Measurements from ENCODE around the gene USP53. TPM values are rescaled to one million over a fixed set of nuclear protein-coding genes. Genes with fewer than 3 reads are reported as not detected.

USP53 gene
- total and polyA plus RNA-seq, 9 of the 15 experiments (the other 6 are each of a cell fraction or from before 2014, with no cell fraction given): 2.9 to 9.6 (median 8.3) TPM

GRCh38 chr4:119212234-119212963, at the start of gene USP53 (continued):
- TF ChIP-seq, protein P1, sequence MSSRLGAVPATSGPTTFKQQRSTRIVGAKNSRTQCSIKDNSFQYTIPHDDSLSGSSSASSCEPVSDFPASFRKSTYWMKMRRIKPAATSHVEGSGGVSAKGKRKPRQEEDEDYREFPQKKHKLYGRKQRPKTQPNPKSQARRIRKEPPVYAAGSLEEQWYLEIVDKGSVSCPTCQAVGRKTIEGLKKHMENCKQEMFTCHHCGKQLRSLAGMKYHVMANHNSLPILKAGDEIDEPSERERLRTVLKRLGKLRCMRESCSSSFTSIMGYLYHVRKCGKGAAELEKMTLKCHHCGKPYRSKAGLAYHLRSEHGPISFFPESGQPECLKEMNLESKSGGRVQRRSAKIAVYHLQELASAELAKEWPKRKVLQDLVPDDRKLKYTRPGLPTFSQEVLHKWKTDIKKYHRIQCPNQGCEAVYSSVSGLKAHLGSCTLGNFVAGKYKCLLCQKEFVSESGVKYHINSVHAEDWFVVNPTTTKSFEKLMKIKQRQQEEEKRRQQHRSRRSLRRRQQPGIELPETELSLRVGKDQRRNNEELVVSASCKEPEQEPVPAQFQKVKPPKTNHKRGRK (tag; IDR thresholded peaks at IDR 0.05): no peak
- TF ChIP-seq HNRNPH1 (optimal IDR thresholded peaks at IDR 0.05; ENCODE audit: low read depth, low read length) (no peak), TCF7 (IDR thresholded peaks at IDR 0.05; ENCODE audit: borderline replicate concordance) (no peak), CREB3L1 (IDR thresholded peaks at IDR 0.05; ENCODE audit: borderline replicate concordance, low read depth) (peak; percentile 69; the same call in 1 of the 2 replicates), BMI1 (IDR thresholded peaks at IDR 0.05; ENCODE audit: low read length) (no peak), EP300 (IDR thresholded peaks at IDR 0.05; ENCODE audit: low read length) (no peak), KDM5B (IDR thresholded peaks at IDR 0.05; ENCODE audit: insufficient replicate concordance, low read depth, low read length) (peak; percentile 97), RBBP5 (IDR thresholded peaks at IDR 0.05; ENCODE audit: borderline replicate concordance, insufficient read depth, low read length, poor library complexity, severe bottlenecking) (peak; percentile 7), GTF2F1 (IDR thresholded peaks at IDR 0.05; ENCODE audit: low read depth, low read length) (no peak), ZNF77 (CRISPR knock-in tag; IDR thresholded peaks at IDR 0.05) (no peak), ZNF79 (CRISPR knock-in tag; IDR thresholded peaks at IDR 0.05; ENCODE audit: low read depth) (no peak), BCL6 (CRISPR knock-in tag; IDR thresholded peaks at IDR 0.05) (no peak), THAP12 (CRISPR knock-in tag; IDR thresholded peaks at IDR 0.05) (peak; percentile 59; the same call in 1 of the 2 replicates), ZFP36 (IDR thresholded peaks at IDR 0.05; ENCODE audit: low read depth, low read length, partially characterized antibody) (no peak), NR2C1 (IDR thresholded peaks at IDR 0.05) (no peak), NR2C1 (tag; IDR thresholded peaks at IDR 0.05) (peak; percentile 59), WHSC1 (IDR thresholded peaks at IDR 0.05; ENCODE audit: low read length) (no peak), SLC30A9 (CRISPR knock-in tag; IDR thresholded peaks at IDR 0.05) (no peak)
- TF ChIP-seq, protein P2, sequence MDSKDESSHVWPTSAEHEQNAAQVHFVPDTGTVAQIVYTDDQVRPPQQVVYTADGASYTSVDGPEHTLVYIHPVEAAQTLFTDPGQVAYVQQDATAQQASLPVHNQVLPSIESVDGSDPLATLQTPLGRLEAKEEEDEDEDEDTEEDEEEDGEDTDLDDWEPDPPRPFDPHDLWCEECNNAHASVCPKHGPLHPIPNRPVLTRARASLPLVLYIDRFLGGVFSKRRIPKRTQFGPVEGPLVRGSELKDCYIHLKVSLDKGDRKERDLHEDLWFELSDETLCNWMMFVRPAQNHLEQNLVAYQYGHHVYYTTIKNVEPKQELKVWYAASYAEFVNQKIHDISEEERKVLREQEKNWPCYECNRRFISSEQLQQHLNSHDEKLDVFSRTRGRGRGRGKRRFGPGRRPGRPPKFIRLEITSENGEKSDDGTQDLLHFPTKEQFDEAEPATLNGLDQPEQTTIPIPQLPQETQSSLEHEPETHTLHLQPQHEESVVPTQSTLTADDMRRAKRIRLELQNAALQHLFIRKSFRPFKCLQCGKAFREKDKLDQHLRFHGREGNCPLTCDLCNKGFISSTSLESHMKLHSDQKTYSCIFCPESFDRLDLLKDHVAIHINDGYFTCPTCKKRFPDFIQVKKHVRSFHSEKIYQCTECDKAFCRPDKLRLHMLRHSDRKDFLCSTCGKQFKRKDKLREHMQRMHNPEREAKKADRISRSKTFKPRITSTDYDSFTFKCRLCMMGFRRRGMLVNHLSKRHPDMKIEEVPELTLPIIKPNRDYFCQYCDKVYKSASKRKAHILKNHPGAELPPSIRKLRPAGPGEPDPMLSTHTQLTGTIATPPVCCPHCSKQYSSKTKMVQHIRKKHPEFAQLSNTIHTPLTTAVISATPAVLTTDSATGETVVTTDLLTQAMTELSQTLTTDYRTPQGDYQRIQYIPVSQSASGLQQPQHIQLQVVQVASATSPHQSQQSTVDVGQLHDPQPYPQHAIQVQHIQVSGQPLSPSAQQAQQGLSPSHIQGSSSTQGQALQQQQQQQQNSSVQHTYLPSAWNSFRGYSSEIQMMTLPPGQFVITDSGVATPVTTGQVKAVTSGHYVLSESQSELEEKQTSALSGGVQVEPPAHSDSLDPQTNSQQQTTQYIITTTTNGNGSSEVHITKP (IDR thresholded peaks at IDR 0.05; ENCODE audit: partially characterized antibody): no peak
